ENCODE measurements around the gene GOLIM4. TPM values are rescaled to one million over a fixed set of nuclear protein-coding genes. Genes with fewer than 3 reads are reported as not detected.

GOLIM4 gene
- polyA plus RNA-seq, 2 of the 4 experiments (the other 2 are of a cell fraction), result 22.4 to 23.6 TPM

- ChIA-PET CTCF (interaction anchor here (1.2 to 3.5 kb wide), 4 partner anchors 11 to 114 kb away, joined by 3 to 25 read pairs (median 6); no protein-coding TSS in a partner anchor), POLR2A (no interaction called here)
- Histone ChIP-seq H3K4me1 (no peaks in the 10 kb centered on the region), H3K9me3 (no peaks in the 10 kb centered on the region), H3K4me2 (no peak overlapping the region), H3K4me3 (no peak overlapping the region), H3K27ac (no peak overlapping the region)
- no peak for FAIRE-seq
- 81% methylated on average over 9 of the region's 9 CpGs for WGBS (ENCODE audit: missing lambda C conversion rate)
- no peak for ATAC-seq
- no peak for TF ChIP-seq PHF8 (IDR thresholded peaks at IDR 0.05; ENCODE audit: borderline replicate concordance, low read depth)
- no peak for TF ChIP-seq POLR2A (IDR thresholded peaks at IDR 0.05; ENCODE audit: low read length)
- TF ChIP-seq RFX5 (IDR thresholded peaks at IDR 0.05), result no peak
- no peak for TF ChIP-seq JUNB (IDR thresholded peaks at IDR 0.05)
- TF ChIP-seq HDAC2 (IDR thresholded peaks at IDR 0.05), result no peak
- no peak for TF ChIP-seq EHMT2 (IDR thresholded peaks at IDR 0.05; ENCODE audit: low read depth)
- no peak for TF ChIP-seq TFCP2L1 (CRISPR knock-in tag; IDR thresholded peaks at IDR 0.05)
- no peak for TF ChIP-seq MYC (IDR thresholded peaks at IDR 0.05; ENCODE audit: borderline replicate concordance, low read length)
- TF ChIP-seq NFE2L2 (conservative IDR thresholded peaks at IDR 0.05; ENCODE audit: low read length), result no peak
- TF ChIP-seq CHD4 (IDR thresholded peaks at IDR 0.05; ENCODE audit: borderline replicate concordance), result no peak
- DNase-seq (ENCODE audit: low read depth in 1 of 2, low spot score in 1 of 2), result no peak
Measured at GRCh38 chr3:168051531-168052471, 43.9 kb downstream of the GOLIM4 start.

DNA sequence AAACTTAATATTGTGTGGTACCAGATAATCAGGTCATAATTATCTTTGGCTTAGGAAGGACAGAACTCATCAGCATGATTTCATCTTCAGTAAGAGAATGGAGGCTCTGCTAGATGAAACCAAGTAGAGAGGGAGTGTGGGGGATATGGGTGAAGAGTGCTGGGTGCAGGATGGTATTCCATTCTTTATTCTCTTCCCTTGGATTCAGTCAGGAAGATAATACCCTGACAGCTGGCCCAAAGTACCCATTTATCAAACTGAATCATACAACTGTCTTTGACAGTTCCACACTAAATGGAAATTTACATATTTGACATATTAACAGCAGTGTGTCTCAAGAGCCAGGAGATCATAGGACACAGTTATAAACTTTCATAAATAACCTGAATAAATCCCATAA, 44.7 kb downstream of the GOLIM4 start:
- Histone ChIP-seq H3K4me1 (no peaks in the 10 kb centered on the region), H3K4me3 (no peak overlapping the region), H3K27ac (no peak overlapping the region), H3K9me3 (no peaks in the 10 kb centered on the region), H3K4me2 (no peak overlapping the region)
- DNase-seq (ENCODE audit: low read depth in 1 of 2, low spot score in 1 of 2) (no peak), ATAC-seq (no peak), FAIRE-seq (no peak)
- ChIA-PET POLR2A (no interaction called here), CTCF (interaction anchor here (3.5 kb wide), 1 partner anchor 115 kb away, joined by 25 read pairs; no protein-coding TSS in a partner anchor)
- TF ChIP-seq ELK1 (IDR thresholded peaks at IDR 0.05; ENCODE audit: low read depth, low read length), result no peak
- no peak for TF ChIP-seq EHF (CRISPR knock-in tag; IDR thresholded peaks at IDR 0.05)
- TF ChIP-seq RFX5 (IDR thresholded peaks at IDR 0.05), result no peak
- no peak for TF ChIP-seq CTCF (IDR thresholded peaks at IDR 0.05)
- no peak for TF ChIP-seq ZC3H11A (IDR thresholded peaks at IDR 0.05)
- no peak for TF ChIP-seq SREBF2 (IDR thresholded peaks at IDR 0.05)

GRCh38 chr3:168049367-168049974, 46.3 kb downstream of the GOLIM4 start:
- no peak for TF ChIP-seq NFE2L2 (conservative IDR thresholded peaks at IDR 0.05; ENCODE audit: low read length)
- TF ChIP-seq EP300 (IDR thresholded peaks at IDR 0.05), result no peak
- TF ChIP-seq EHMT2 (IDR thresholded peaks at IDR 0.05; ENCODE audit: low read depth), result no peak
- no peak for TF ChIP-seq HOXB5 (CRISPR knock-in tag; IDR thresholded peaks at IDR 0.05)
- ChIA-PET CTCF (interaction anchor here (6.6 kb wide), 1 partner anchor 117 kb away, joined by 92 read pairs; no protein-coding TSS in a partner anchor), POLR2A (no interaction called here)
- Histone ChIP-seq H3K4me1 (no peaks in the 10 kb centered on the region), H3K9me3 (no peaks in the 10 kb centered on the region), H3K4me3 (no peak overlapping the region), H3K27ac (no peak overlapping the region), H3K4me2 (no peak overlapping the region)
- no peak for ATAC-seq
- 68% methylated on average over 6 of the region's 6 CpGs for WGBS (ENCODE audit: missing lambda C conversion rate)
- no peak for DNase-seq (ENCODE audit: low read depth in 1 of 2, low spot score in 1 of 2)
- no peak for FAIRE-seq

Measured in A549 (cell line).